HG02981 (cell line): ENCODE measurements around the gene ACE2.
A peak's percentile ranks its signal among the peaks of the same experiment; 100 is the strongest.

Experiments
- ATAC-seq: cut with Tn5 transposase; IDR thresholded peaks from one replicate; pipeline ENCODE4 v1.9.1; 2021; ENCODE audit warnings: mild to moderate bottlenecking, moderate library complexity; ENCODE audit not compliant: unreplicated experiment

ACE2 gene

DNA sequence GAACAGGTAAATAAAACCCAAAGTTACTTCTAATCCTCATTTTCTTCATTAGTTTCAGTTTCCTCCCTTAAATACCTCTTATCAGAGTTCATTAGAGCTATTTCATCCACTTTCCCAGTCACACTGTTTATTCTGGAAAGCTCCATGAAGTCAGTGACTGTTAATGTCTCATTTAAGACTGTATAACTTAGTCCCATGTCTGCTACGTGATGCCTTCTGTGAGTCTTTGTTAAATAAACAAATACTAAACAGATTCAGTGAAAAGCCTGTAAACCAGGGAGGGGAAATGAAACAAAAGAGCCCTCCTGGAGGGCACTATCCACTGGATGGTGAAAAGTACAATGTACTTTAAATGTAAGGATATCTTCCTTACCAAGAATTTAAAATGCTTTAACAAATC lies 24.7 kb downstream of the ACE2 start:
- ATAC-seq = no peak

DNA sequence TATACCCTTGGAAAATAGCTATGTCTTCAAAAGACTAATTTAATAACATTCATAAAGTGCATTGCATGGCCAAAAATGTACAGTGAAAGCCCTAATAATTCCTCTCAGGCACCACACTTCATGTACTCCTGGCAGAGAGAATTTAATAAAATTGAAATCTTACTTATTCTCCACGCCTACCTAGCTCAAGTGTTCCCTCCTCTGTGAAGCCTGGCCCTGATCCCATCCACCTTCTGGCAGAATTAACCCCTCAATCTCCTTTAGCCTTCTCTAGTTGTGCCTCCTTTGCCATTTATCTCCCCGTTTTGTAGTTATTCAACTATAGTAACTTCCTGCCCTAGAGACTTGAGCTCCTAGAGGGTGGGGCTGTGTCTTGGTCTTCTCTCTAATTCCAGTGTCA lies 26.7 kb downstream of the ACE2 start:
- no peak for ATAC-seq

DNA sequence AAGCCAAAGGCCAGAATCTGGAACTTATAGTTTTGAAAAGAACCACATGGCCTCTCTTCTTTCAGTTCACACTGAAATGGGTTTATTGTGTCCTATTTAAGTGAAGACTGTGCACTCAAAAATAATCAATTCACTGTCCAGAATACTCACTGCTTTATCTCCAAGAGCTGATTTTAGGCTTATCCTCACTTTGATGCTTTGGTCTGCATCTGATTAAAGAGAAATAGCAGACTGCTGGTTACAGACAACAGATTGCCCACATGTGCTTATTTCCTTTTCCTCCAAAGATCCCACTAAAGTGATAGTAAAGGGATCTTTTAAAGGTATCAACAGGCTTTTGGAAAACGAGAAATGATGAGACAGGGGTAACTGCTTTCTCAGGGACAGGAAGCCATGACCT lies 30.6 kb downstream of the ACE2 start:
- no peak for ATAC-seq

DNA sequence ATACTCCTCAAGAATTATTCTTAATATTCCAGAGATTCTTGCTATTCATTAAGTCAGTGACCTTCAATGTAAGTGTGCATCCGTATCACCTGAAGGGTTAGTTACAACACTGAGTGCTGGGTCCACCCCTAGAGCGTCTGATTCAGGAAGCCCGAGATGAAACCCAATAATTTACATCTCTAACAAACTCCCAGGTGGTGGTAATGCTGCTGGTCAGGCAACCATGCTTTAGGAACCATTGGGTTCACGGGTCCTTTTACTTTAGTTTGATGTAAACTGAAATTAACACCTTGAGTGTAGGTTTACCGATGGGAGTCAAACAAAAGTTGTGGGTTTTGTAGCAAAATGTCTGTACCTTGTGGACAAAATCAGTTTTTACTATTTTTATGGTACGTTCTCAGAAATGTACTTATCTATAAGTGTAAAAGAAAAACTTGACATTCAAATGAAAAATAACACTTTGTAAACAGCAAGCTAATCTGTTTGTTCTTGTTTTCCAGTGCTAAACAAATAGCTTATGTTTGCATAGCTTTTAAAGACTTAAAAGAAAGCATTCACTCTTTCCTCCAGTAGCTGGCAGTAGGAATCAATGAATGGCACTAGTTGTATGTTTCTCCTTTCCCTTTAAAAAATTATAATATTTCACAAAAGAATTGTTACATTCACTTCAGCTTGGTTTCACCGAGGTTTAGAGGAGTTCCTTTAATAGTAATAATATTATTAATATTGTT lies 32.7 kb downstream of the ACE2 start:
- ATAC-seq = no peak

DNA sequence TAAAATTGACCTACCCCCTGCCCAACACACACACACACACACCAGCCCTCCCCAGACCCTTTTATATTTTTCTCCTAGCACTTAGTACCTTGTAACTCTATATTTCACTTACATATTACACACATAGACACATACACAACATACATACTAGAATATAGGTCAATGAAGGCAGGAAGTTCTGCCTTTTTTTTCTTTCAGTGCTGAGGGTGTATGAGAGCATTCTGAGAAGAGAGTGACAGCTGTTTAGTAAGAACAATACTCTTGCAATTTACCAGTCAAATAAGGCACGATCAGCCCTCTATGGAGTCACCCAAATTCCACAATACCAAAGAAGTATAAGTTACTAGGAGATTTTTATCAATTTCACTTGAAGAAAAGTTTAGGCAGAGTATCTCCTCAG lies 33.5 kb downstream of the ACE2 start:
- ATAC-seq = no peak

DNA sequence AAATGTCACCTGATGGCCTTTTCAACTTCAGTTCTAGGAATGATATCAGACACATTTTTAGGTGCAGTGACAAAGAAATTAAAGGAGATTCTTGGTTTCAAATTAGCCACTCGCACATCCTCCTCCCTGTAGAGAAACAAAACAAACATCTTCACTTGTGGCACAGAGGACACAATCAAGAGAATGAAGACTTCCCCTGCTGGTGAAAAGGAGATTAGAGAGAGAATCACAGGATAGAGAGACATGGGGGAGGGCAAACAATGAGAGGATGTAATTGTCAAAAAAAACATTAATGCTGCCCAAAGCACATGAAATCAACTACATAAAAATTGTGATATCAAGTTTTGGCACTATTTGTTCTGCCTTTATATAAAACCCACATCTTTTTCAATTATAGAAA lies 34.5 kb downstream of the ACE2 start:
- ATAC-seq = no peak

DNA sequence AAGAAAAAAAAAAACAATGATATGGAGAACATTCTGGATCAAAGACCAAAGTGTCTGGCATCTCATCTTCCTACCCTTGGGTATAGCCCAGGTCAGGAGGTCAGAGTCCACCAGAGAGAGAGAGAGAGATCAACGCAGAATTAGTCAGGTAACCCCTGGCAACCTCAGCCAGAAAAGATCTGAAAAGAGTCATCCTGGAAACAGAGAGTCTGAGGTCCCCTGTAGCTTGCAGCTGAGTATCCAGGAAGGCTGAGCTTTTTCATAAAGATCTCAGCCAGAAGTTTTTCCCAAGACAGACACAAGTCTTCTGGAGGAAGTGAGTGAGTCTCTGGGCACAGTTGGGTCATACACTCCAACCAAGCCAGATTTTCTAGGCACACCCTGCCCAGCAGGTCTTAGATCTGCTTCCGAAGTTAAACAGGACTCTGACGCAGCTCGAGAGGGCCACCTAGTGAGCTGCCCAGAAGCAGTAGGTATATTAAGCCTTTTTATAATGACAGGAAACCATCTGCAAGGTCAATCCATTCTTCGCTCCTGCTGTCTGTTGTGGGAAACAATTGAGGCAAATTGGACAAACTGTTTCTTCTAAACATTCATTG lies 35.7 kb downstream of the ACE2 start:
- ATAC-seq = peak; percentile 63

DNA sequence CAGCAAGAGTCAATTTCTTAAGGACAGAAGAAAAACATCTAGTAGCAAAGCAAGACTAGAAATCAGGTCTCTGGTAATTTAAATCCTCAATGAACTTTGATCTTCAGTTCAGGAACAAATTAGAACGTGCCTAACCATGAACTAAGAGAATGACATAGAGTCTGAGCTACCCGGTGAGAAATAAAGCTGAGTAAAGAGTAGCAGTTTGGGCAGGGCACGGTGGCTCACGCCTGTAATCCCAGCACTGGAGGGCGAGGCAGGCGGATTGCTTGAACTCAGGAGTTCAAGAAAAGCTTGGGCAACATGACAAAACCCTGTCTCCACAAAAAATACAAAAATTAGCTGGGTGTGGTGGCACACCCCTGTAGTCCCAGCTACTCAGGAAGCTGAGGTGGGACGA lies 37.7 kb downstream of the ACE2 start:
- ATAC-seq = no peak

DNA sequence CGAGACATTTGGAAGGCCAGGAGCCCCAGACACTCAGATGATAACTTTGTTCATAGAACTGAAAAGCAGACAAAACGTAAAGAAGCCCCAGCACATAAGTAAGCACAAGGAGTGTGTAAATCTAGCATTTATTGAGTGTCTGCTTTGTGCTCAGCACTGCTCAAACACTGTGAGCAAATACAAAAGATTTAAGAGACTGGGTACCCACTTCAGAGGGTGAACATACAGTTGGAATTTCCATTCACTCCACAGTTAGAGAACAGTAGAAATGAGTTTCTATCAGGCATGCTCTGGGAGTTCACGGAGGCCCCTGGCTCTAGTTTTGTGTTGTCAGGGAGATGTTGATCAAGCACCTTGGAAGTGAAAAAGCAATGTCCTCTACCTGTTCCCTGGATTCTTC lies 39.8 kb downstream of the ACE2 start:
- no peak for ATAC-seq

DNA sequence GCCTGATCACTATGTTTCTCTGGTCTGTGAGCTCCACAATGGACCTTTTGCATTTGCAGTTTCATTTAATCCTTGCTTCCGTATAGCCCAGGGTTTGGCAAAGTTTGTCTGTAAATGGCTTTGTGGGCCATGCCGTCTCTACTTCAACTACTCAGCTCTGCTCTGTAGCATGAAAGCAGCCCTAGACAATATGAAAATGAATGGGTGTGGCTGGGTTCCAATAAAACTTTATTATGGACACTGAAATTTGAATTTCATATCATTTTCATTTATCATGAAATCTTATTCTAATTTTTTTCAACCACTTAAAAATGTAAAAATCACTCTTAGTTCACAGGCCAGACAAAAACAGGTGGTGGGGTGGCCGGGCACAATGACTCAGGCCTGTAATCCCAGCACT lies 41.5 kb downstream of the ACE2 start:
- no peak for ATAC-seq

DNA sequence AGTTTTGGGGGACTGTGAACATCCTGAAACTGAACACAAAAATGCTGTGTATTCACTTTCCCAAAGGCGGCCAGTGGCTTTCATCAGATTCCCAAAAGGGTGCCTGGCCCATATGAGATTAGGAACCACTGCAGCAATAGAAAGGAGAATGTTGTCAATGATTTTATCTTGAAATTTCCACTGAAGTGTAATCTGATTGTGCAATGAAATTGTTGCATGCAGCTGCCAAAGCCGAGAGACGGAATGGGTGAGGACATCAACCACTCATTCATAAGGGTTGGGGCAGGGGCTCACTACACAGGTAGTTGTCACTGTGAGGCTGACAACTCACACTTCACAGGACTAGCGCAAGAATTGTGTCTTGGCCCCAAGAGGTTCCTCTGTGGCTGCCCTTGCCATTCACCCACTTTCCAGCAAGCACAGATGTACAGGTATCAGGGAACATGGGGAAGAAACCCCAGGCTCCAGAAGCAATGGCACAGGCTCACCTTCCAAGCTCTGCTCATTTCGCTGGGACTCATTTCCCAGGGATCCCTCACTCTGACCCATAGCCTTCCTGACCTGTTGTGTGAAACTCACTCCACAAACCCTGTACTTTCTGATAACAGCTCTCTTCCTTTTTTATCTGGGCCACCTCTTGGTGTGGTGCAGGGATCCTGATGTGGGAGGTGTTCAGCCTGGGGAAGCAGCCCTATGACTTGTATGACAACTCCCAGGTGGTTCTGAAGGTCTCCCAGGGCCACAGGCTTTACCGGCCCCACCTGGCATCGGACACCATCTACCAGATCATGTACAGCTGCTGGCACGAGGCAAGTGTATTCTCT lies 51.4 kb downstream of the ACE2 start:
- ATAC-seq = no peak

DNA sequence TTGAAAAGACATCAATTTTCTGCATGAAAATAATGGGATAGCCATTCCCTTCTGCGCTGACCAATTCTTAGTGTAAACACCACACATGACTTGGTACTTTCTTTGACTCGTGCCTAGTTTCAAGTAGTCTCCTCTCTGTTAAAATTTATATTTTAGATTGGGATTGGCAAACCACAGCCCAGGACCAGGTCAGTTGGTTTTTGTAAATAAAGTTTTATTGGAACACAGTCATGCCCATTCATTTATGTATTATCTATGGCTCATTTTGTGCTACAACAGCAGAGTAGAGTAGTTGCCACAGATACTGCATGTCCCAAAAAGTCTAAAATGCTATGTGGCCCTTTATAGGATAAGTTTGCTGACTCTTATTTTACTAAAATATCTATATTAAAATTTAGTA lies 53.4 kb downstream of the ACE2 start:
- no peak for ATAC-seq

DNA sequence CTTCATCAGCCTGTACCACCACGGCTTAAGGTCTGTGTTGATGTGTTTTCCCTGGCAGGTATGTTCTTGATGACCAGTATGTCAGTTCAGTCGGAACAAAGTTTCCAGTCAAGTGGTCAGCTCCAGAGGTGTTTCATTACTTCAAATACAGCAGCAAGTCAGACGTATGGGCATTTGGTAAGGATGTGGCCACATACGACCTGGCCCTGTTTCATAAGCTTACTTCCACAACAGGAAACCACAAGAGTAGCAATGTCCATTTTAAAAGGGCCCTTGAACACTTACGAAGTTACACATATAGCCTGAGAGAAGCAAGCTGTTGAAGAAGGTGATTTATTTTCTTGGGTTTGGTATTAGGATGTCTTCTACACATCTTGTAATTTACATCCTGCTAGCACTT lies 54.0 kb downstream of the ACE2 start:
- no peak for ATAC-seq

DNA sequence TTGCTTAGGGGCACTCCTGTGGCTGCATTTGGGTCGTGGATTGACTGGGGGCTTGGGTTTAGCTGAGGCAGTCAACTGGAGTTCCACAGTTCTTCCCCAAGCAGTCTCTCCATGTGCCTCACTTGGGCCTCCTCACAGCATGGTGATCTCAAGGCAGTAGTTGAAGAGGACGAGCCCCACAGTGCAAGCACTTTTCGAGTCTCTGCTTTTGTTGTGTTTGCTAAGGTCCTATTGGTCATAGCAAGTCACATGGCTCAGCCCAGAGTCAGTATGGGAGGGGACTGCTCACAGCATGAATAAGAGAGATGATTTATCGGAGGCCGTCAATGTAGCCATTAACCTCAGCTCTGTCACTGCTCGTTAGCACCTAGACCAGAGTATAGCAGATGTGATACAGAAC lies 70.4 kb downstream of the ACE2 start:
- ATAC-seq = no peak

DNA sequence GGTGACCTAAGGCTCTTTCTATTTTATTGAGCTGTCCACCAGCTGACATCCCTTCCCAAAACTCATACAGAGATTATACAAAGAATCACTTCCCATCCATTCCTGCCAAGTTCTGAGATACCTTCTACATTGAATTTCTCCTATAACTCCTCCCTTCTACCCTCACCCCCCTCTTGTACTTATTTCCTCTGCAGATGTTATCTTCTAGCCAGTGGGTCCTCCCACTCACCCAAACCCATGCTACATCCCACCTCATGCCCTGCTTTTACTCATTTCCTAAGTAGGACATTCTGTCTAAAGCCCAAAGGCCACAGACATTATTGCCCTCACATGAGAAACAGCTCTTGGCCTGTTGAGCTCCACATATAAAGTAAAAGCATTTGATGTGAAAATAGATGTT lies 71.6 kb downstream of the ACE2 start:
- ATAC-seq = no peak

DNA sequence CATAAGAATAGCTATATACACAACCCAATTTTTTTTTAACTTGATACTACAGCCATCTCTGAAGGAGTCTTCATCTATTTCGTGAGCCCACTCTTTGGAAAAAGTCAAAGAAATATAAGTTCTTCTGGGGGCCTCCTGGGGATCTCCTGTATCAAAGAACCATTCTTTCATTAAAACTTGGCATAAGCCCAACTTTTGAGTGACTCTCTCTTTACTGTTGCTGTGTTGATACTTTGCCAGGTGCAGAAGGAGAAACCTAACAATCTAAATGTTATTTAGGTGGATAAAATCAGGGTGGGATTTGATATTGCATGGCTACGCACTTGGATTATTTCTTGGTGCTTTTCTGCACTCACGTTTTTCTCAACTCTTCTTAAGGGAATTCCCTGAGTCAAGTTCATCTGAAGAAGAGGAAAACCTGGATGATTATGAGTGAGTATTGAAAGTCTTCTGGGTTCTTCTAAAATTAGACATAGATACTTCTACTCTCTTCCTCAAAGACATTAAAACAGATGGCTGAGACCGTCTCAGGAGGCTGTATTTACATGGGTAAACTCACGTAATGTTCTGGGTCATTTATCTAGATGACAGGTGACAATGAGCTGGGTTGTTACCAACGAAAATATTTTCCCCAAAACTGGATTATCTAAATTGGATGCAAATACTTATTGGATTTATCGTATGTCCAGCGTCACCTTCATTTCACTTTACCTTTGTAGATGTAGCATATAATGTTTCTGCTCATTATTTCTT lies 74.9 kb downstream of the ACE2 start:
- no peak for ATAC-seq

DNA sequence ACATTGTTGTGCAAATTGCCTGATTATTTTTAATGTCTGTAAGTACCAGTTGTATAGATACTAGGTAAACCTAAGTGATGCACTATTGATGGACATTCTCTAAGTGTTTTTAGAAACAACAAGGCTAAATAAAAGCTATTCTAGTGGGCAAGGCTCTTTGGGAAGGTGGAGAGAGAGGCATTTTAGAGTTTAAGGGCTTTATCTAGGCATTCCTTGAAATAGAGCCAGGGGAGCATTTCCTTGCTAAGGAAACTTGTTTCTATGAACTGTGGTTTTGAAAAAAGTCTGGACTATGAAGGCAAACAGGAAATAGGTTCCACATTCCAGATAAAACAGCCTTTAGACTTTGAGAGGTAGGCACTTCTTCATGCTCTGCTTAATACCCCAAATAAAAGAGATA lies 76.3 kb downstream of the ACE2 start:
- ATAC-seq = no peak

DNA sequence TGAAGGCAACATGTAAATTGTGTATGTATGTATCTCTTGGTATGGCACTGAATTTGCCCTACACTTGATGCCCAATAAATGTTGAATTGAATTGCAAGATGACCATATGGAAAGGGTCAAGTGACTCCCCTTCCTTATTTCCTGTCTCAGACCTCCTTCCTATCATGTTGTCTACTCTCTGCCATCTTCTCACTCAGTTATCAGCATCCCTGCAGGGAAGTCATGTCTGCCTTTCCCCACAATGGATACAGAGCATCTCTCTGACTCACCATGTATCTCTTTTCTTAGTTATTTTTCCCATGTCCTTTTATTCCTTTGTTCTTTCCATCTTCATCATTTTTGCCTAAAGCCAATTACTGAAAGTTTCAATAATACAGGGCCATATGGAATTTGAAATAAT lies 77.7 kb downstream of the ACE2 start:
- ATAC-seq = no peak

DNA sequence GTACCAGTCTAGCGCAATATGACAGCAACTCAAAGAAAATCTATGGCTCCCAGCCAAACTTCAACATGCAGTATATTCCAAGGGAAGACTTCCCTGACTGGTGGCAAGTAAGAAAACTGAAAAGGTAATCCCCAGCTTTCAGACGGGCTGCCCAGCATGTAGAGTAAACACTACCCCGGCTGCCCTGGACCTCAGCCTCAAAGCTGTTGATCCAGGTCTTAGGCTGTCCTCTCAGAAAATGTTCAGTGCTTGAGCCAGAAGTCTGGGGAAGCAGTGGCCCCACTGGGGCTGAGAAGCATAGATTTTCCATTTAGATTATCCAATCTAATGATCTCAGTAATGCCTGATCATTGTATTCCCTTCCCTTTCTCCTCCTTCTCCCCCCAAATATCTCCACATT lies 78.3 kb downstream of the ACE2 start:
- no peak for ATAC-seq

DNA sequence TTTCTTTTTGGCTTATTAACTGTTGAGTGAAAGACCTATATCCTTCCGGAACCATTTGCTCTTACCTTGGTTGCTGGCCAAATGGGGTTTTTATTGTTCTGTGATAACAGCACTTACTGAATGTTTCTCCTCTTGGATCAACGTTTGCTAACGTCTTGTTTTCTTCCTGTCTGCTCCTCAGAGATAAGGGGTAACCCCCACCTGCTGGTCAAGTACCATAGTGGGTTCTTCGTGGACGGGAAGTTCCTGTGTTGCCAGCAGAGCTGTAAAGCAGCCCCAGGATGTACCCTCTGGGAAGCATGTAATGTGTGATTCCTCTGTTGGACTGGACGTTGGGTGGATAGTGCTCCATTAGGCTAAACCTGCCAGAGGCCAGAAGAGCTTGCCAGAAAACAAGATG lies 84.8 kb downstream of the ACE2 start:
- no peak for ATAC-seq

DNA sequence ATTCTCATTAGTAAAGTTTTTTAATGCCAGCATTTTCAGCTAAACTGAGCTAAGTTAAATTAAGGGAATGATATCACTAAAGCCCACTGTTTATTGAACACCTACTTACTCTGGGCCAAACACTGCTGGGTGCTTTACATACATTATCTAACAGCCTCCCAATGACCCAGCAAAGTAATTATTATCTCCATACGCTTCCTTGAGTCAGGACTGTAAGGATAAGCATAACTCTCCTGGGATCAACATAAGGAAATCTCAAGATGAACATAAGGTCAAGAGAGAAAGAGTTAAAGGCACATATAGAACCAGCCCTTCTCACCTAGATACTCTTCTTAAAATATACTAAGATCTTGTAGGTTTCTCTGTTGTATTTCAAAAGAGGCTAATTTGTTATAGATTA lies 86.5 kb downstream of the ACE2 start:
- no peak for ATAC-seq
